ENCODE measurements around the gene LRP1-AS. TPM values are rescaled to one million over a fixed set of nuclear protein-coding genes. Genes with fewer than 3 reads are reported as not detected.
A peak's percentile ranks its signal among the peaks of the same experiment; 100 is the strongest.

Gene LRP1-AS
- total and polyA plus RNA-seq, 2 donors, result not detected

GRCh38 chr12:57162553-57163125, 15.2 kb upstream of the LRP1-AS start:
- DNase-seq (ENCODE audit: extremely low spot score), result no peak
- H3K27ac ChIP-seq (ENCODE audit: low read depth), result no peak overlapping the region
- no peak overlapping the region for H3K4me3 ChIP-seq (ENCODE audit: low read depth, low read length)
- 91% methylated on average over 8 of the region's 8 CpGs for WGBS
- H3K4me1 ChIP-seq (ENCODE audit: insufficient read depth), result no peaks in the 10 kb centered on the region
- H3K36me3 ChIP-seq (ENCODE audit: insufficient read depth), result peaks cover 11% of the 10 kb centered on the region

DNA sequence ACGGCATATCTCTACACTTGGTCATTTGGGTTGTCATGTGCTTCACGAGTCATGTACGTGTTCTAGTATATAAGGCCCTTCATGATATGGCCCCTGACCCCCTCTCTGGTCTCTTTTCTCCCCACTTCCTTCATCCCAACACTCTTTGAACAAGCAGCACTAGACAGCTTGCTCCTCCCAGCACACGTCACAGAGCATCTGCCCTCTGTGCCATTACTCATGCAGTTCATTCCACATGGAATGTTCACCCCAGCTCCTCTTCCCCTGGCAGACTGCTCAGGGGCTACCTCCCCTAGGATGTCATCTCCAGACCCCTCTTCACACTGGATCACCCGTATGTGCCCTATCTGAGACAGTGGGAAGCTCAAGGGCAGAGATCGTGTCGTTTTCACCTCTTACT, 14.1 kb upstream of the LRP1-AS start:
- H3K4me3 ChIP-seq (ENCODE audit: low read depth, low read length), result no peak overlapping the region
- peaks cover 7% of the 10 kb centered on the region for H3K36me3 ChIP-seq (ENCODE audit: insufficient read depth)
- 85% methylated on average over 7 of the region's 7 CpGs for WGBS
- no peaks in the 10 kb centered on the region for H3K4me1 ChIP-seq (ENCODE audit: insufficient read depth)
- no peak overlapping the region for H3K27ac ChIP-seq (ENCODE audit: low read depth)
- no peak for DNase-seq (ENCODE audit: extremely low spot score)

GRCh38 chr12:57160741-57161140, 13.3 kb upstream of the LRP1-AS start:
- no peak for DNase-seq (ENCODE audit: extremely low spot score)
- no peak overlapping the region for H3K4me3 ChIP-seq (ENCODE audit: low read depth, low read length)
- H3K27ac ChIP-seq (ENCODE audit: low read depth), result no peak overlapping the region
- H3K36me3 ChIP-seq (ENCODE audit: insufficient read depth), result peaks cover 6% of the 10 kb centered on the region
- 94% methylated on average over 14 of the region's 14 CpGs for WGBS
- no peaks in the 10 kb centered on the region for H3K4me1 ChIP-seq (ENCODE audit: insufficient read depth)

GRCh38 chr12:57160040-57160439, 12.6 kb upstream of the LRP1-AS start:
- H3K4me1 ChIP-seq (ENCODE audit: insufficient read depth), result no peaks in the 10 kb centered on the region
- H3K36me3 ChIP-seq (ENCODE audit: insufficient read depth), result peaks cover 6% of the 10 kb centered on the region
- no peak for DNase-seq (ENCODE audit: extremely low spot score)
- H3K4me3 ChIP-seq (ENCODE audit: low read depth, low read length), result no peak overlapping the region
- WGBS, result 90% methylated on average over 4 of the region's 4 CpGs
- H3K27ac ChIP-seq (ENCODE audit: low read depth), result no peak overlapping the region

DNA sequence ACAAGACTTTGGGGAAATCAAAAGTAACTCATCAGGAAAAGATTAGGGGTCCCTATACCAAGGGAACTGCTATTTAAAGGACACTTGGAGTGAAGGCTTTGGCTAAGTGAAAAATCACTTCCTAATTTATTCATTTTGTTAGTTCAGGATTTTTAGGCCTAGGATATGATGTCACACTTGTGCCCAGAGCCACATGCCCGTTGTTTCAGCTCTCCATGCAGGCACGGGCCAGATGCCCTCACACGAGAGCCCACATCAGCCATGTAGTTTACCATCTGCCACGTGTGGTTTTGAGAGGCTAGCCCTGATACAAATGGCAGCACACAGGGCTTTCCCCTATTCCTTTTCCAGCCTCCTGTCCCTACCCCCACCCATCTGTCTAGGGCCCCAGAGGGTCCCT, 11.9 kb upstream of the LRP1-AS start:
- Histone ChIP-seq H3K4me1 (ENCODE audit: insufficient read depth) (no peaks in the 10 kb centered on the region), H3K4me3 (ENCODE audit: low read depth, low read length) (no peak overlapping the region), H3K27ac (ENCODE audit: low read depth) (no peak overlapping the region), H3K36me3 (ENCODE audit: insufficient read depth) (peaks cover 6% of the 10 kb centered on the region)
- WGBS, result 83% methylated on average over 4 of the region's 4 CpGs
- DNase-seq (ENCODE audit: extremely low spot score), result no peak

DNA sequence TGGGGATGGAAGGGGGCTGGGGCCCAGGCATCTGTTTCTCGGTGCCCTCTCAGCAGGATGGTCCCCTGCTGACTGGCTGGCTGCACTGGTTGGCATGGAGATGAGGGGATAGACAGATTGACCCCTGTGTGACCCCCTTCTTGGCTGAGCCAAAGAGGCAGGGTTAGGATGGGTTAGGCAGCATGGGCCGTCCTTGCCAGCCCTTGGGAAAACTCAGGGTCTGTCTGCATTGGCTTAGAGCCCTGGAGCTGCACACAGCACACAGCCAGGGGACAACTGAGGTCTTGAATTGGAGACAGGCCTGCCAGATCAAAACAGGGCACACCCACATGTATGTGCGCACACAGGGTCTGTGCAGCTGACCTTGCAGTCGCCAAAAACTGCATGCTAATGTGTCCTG, 11.2 kb upstream of the LRP1-AS start:
- no peak for DNase-seq (ENCODE audit: extremely low spot score)
- H3K27ac ChIP-seq (ENCODE audit: low read depth), result no peak overlapping the region

GRCh38 chr12:57158186-57158585, 10.8 kb upstream of the LRP1-AS start:
- no peaks in the 10 kb centered on the region for H3K4me1 ChIP-seq (ENCODE audit: insufficient read depth)
- H3K27ac ChIP-seq (ENCODE audit: low read depth), result no peak overlapping the region
- DNase-seq (ENCODE audit: extremely low spot score), result no peak
- H3K36me3 ChIP-seq (ENCODE audit: insufficient read depth), result peaks cover 6% of the 10 kb centered on the region
- no peak overlapping the region for H3K4me3 ChIP-seq (ENCODE audit: low read depth, low read length)
- WGBS, result 86% methylated on average over 16 of the region's 16 CpGs

More for the DNA sequence above, 11.2 kb upstream of the LRP1-AS start:
- H3K36me3 ChIP-seq (ENCODE audit: insufficient read depth), result peaks cover 6% of the 10 kb centered on the region
- H3K4me3 ChIP-seq (ENCODE audit: low read depth, low read length), result no peak overlapping the region
- 51% methylated on average over 4 of the region's 4 CpGs for WGBS
- H3K4me1 ChIP-seq (ENCODE audit: insufficient read depth), result no peaks in the 10 kb centered on the region

DNA sequence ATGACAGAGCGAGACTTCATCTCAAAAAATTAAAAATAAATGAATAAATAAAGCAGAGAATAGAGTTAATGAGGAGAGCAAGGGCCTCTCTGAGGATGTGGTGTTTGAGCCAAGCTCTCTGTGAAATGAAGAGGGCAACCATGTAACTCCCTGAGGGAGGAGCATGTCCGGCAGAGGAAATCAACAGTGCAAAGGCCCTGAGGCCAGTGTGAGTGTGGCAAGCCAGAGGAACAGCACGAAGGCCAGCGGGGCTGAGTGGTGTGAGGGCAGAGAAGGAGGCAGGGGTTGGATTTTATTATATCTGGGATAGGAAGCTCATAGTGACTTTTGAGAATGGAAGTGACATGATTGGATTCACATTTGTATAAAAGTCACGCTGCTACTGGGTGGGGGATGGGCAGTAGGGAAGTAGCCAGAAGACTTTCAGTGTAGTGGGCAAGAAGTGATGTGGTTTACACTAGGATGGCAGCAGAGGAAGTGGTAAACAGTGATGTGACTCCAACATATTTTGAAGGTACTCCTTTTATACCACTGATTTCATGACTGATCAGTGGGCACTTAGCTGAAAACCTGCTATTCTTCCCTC, 10.3 kb upstream of the LRP1-AS start:
- H3K4me1 ChIP-seq (ENCODE audit: insufficient read depth), result no peaks in the 10 kb centered on the region
- DNase-seq (ENCODE audit: extremely low spot score), result no peak
- WGBS, result 88% methylated on average over 5 of the region's 5 CpGs
- H3K4me3 ChIP-seq (ENCODE audit: low read depth, low read length), result no peak overlapping the region
- peaks cover 3% of the 10 kb centered on the region for H3K36me3 ChIP-seq (ENCODE audit: insufficient read depth)
- no peak overlapping the region for H3K27ac ChIP-seq (ENCODE audit: low read depth)

DNA sequence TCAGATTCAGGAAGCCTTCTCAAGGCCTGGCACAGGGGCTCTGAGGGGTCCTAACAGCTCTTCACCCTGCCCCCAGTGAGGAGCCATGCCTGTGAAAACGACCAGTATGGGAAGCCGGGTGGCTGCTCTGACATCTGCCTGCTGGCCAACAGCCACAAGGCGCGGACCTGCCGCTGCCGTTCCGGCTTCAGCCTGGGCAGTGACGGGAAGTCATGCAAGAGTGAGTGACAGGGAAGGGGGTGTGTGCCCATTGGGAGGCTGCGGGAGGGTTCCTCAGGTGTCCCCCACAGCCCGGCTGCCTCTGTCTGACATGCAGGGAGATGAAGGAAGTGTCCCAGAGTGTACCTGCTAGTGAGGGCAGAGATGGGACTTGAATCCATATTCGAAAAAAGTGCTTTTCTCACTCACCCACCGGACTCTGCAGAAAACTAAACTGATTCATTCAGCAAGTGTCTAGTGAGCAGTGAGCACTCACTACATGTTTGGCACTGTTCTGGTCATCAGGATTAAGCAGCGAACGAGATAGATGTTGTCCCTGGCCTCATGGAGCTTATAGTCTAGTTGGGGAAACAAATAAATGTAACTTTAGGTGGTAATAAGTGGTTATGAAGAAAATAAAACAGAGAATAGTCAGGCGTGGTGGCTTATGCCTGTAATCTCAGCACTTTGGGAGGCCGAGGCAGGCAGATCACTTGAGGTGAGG, 9.4 kb upstream of the LRP1-AS start:
- H3K4me1 ChIP-seq (ENCODE audit: insufficient read depth), result no peaks in the 10 kb centered on the region
- 83% methylated on average over 16 of the region's 16 CpGs for WGBS
- peaks cover 3% of the 10 kb centered on the region for H3K36me3 ChIP-seq (ENCODE audit: insufficient read depth)
- no peak for DNase-seq (ENCODE audit: extremely low spot score)
- H3K27ac ChIP-seq (ENCODE audit: low read depth), result no peak overlapping the region
- H3K4me3 ChIP-seq (ENCODE audit: low read depth, low read length), result no peak overlapping the region

DNA sequence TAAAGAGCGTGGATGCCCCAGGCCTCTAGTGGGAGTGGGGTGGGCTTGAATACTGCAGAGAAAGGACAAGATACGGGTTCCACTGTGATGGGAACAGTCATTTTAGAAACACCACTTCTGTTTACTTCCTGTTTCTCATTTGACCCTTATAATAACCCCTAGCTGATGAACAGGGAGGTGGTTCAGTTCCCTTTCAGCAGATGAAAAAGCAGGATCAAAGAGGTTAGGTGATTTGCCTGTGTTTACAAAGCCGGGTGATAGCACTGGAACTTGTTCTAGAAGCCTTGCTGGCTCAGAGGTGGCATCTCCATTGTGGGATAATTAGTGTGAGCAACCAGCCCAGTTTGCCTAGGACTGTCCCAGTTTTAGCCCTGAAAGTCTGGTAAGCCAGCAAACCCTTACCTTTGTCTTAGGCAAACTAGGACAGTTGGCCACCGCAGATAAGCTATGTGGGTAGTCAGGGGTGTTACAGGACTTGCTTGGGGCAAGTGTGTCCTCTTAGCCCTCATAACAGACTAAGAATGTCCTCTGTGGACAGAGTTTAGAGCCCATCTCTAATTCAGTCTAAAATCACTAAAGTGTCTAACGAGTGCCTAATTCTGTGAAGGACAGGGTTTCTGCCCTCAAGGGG, 7.5 kb upstream of the LRP1-AS start:
- no peaks in the 10 kb centered on the region for H3K36me3 ChIP-seq (ENCODE audit: insufficient read depth)

DNA sequence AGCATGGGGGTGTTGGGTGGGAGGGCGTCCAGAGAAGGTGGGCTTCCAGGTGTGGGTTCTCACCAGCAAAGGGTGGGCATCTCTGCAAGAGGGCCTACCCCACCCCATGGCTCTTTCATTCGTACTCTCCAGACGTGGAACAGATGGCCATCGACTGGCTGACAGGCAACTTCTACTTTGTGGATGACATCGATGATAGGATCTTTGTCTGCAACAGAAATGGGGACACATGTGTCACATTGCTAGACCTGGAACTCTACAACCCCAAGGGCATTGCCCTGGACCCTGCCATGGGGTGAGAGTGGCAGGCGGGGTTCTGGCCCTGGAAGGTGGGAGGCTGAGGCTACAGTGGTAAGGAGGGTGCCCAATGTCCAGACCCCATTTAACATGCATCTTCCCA, 6.7 kb upstream of the LRP1-AS start:
- H3K27ac ChIP-seq (ENCODE audit: low read depth), result no peak overlapping the region
- H3K4me3 ChIP-seq (ENCODE audit: low read depth, low read length), result no peak overlapping the region
- no peaks in the 10 kb centered on the region for H3K36me3 ChIP-seq (ENCODE audit: insufficient read depth)
- no peaks in the 10 kb centered on the region for H3K4me1 ChIP-seq (ENCODE audit: insufficient read depth)
- DNase-seq (ENCODE audit: extremely low spot score), result no peak
- 92% methylated on average over 6 of the region's 6 CpGs for WGBS

More for the DNA sequence above, 7.5 kb upstream of the LRP1-AS start:
- no peak for DNase-seq (ENCODE audit: extremely low spot score)
- WGBS, result 90% methylated on average over 5 of the region's 5 CpGs
- Histone ChIP-seq H3K4me3 (ENCODE audit: low read depth, low read length) (no peak overlapping the region), H3K4me1 (ENCODE audit: insufficient read depth) (no peaks in the 10 kb centered on the region), H3K27ac (ENCODE audit: low read depth) (no peak overlapping the region)

- no peaks in the 10 kb centered on the region for H3K4me1 ChIP-seq (ENCODE audit: insufficient read depth)
Measured at GRCh38 chr12:57153415-57153997, 6.1 kb upstream of the LRP1-AS start.

DNA sequence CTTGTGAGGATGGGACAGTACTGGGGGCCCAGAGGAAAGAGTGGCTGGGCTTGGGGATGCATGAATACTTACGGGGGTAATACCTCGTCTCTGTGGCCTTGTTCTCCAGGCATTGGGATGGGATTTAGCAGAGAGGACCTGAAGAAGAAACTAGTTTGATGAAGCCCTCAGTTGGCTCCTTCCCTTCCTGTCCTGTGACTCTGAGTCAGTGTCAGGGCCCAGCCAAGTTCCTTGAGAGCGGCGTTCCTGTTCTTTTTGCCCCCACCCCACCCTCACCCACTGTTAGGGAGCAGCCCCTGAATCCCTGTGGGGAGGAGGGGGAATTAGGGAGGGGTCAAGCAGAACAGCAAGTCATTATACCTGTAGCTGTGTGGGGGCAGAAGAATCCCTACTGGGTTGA, 5.2 kb upstream of the LRP1-AS start:
- Histone ChIP-seq H3K4me1 (ENCODE audit: insufficient read depth) (no peaks in the 10 kb centered on the region), H3K4me3 (ENCODE audit: low read depth, low read length) (no peak overlapping the region), H3K27ac (ENCODE audit: low read depth) (peak overlapping the region; percentile 64), H3K36me3 (ENCODE audit: insufficient read depth) (no peaks in the 10 kb centered on the region)
- no peak for DNase-seq (ENCODE audit: extremely low spot score)
- 47% methylated on average over 4 of the region's 4 CpGs for WGBS

More at GRCh38 chr12:57153415-57153997, 6.1 kb upstream of the LRP1-AS start:
- peak overlapping the region; percentile 45 for H3K27ac ChIP-seq (ENCODE audit: low read depth)
- no peaks in the 10 kb centered on the region for H3K36me3 ChIP-seq (ENCODE audit: insufficient read depth)
- no peak overlapping the region for H3K4me3 ChIP-seq (ENCODE audit: low read depth, low read length)
- no peak for DNase-seq (ENCODE audit: extremely low spot score)
- WGBS, result 79% methylated on average over 1 of the region's 1 CpG
